ENCODE results near the gene GRIP2.

Gene GRIP2

DNA sequence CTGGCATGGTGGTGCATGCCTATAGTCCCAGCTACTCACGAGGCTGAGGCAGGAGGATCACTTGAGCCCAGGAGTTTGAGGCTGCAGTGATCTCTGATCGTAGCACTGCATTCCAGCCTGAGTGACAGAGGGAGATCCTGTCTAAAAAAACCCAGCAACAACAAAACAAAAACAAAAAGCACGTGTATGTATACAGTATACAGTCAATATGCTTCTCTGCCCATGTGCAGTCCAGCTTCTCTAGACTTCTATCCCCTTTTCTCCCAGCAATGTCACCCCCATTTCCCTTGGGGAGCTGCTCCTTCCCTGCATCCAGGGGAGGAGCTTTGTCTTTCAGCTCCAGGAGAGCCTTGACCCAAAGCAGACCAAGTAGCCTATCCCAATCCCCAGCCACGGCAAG, 20.0 kb upstream of the GRIP2 start:
- intact Hi-C loops (cut with DNase I; ENCODE audit: low total_unique reads) = no loop called here
- Histone ChIP-seq H3K4me3 (no peak overlapping the region), H3K4me1 (peaks cover 0 to 11% (median 2%) of the 10 kb centered on the region in 4 donors), H3K36me3 (no peaks in the 10 kb centered on the region), H3K9me3 (no peaks in the 10 kb centered on the region), H3K27me3 (peaks cover 0 to 49% of the 10 kb centered on the region in 2 donors), H3K27ac (no peak overlapping the region)
- TF ChIP-seq, protein P1, sequence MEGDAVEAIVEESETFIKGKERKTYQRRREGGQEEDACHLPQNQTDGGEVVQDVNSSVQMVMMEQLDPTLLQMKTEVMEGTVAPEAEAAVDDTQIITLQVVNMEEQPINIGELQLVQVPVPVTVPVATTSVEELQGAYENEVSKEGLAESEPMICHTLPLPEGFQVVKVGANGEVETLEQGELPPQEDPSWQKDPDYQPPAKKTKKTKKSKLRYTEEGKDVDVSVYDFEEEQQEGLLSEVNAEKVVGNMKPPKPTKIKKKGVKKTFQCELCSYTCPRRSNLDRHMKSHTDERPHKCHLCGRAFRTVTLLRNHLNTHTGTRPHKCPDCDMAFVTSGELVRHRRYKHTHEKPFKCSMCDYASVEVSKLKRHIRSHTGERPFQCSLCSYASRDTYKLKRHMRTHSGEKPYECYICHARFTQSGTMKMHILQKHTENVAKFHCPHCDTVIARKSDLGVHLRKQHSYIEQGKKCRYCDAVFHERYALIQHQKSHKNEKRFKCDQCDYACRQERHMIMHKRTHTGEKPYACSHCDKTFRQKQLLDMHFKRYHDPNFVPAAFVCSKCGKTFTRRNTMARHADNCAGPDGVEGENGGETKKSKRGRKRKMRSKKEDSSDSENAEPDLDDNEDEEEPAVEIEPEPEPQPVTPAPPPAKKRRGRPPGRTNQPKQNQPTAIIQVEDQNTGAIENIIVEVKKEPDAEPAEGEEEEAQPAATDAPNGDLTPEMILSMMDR (IDR thresholded peaks at IDR 0.05) = no peak
- DNase-seq = no peak

DNA sequence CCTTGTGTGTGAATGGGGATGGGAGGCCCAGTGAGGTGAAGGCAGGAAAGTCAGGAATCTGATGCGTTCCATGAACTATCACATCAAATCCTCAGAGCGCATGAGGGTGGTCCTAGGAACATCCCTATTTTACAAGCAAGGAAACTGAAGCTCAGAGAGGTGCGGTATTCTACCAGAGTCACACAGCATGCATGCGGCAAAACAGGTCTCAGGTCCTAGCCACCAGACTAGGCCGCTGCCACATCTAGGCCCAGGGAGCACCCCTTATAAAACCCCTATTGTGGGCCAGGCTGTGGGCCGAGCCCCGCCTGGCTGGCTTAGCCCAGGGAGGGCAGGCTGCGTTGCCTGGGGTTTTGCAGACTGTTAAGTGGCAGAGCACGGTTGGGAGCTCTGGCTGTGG, 17.9 kb upstream of the GRIP2 start:
- Histone ChIP-seq H3K4me3 (no peak overlapping the region), H3K27ac (no peak overlapping the region), H3K36me3 (no peaks in the 10 kb centered on the region), H3K9me3 (no peaks in the 10 kb centered on the region), H3K27me3 (peaks cover 0 to 41% of the 10 kb centered on the region in 2 donors), H3K4me1 (peaks cover 0 to 13% (median 2%) of the 10 kb centered on the region in 4 donors)
- TF ChIP-seq, protein P1 (IDR thresholded peaks at IDR 0.05) = no peak
- intact Hi-C loops (cut with DNase I; ENCODE audit: low total_unique reads) = no loop called here
- no peak for DNase-seq

DNA sequence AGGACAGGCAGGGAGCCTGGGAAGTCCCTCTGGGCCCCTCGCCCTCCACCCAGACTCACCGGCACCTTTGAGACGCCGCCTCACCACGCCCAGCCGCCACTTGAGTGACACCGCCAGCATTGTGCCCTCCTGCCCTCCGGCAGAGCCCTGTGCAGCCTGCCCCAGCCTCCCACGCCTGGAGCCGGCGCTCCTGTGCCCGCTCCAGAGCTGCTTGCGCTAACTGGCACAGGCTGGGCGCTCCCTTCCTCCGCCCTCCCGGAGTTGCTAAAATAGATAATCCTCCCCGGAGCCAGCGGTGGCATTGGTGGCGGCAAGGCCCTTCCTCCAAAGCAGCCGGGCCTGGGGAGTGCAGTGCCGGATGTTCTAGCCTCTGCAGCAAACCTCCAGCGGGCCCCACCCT, 15.7 kb upstream of the GRIP2 start:
- H3K27me3 ChIP-seq = peaks cover 0 to 42% of the 10 kb centered on the region in 2 donors
- no peak overlapping the region for H3K4me3 ChIP-seq

DNA sequence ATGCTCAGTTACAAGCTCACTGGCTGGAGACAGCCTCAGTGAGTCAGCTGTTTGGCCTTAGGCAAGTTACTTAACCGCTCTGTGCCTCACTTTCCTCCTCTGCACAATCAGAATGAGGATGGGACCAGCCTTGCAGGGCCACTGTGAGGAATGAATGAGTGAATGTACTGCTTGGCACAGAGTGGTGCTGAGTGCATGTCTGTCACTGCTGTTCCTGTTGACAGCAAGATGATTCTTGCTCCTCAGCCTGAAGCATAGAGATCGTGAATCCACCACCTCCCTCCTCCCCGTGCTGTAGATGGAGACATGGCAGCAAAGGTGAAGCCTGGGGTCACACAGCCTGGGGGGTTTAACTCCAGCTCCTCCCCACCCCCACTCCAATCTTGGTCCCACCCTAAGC, 14.6 kb upstream of the GRIP2 start:
- peaks cover 0 to 13% (median 2%) of the 10 kb centered on the region in 4 donors for H3K4me1 ChIP-seq
- peaks cover 0 to 53% of the 10 kb centered on the region in 2 donors for H3K27me3 ChIP-seq
- no peak overlapping the region for H3K27ac ChIP-seq
- no peak for DNase-seq
- intact Hi-C loops (cut with DNase I; ENCODE audit: low total_unique reads) = no loop called here
- no peaks in the 10 kb centered on the region for H3K9me3 ChIP-seq
- no peak overlapping the region for H3K4me3 ChIP-seq
- H3K36me3 ChIP-seq = no peaks in the 10 kb centered on the region
- TF ChIP-seq, protein P1 (IDR thresholded peaks at IDR 0.05) = no peak

More for the DNA sequence above, 15.7 kb upstream of the GRIP2 start:
- no peak for DNase-seq
- H3K27ac ChIP-seq = no peak overlapping the region
- no peaks in the 10 kb centered on the region for H3K9me3 ChIP-seq
- intact Hi-C loops (cut with DNase I; ENCODE audit: low total_unique reads) = no loop called here
- H3K36me3 ChIP-seq = no peaks in the 10 kb centered on the region
- peaks cover 0 to 13% (median 2%) of the 10 kb centered on the region in 4 donors for H3K4me1 ChIP-seq
- TF ChIP-seq, protein P1 (IDR thresholded peaks at IDR 0.05) = no peak

DNA sequence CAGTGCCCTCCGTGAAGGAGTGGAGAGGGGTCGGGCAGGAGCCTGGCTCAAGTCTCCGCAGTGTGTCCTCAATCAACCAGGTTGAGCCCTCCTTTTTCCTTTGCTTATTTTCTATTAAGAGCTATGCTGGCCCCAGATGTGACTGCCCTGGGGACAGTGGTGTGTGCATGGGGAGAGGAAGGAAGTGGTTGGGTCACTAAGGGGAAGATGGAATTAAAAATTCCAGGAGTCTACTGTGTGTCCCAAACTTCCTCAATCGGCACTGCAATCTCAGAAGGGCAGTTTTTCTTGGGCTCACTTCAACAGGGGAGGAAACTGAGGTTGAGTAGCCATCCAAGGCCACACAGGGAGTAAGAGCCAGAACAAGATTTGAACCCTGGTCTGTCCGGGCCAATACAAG, 13.7 kb upstream of the GRIP2 start:
- H3K9me3 ChIP-seq = no peaks in the 10 kb centered on the region
- intact Hi-C loops (cut with DNase I; ENCODE audit: low total_unique reads) = no loop called here
- no peak overlapping the region for H3K4me3 ChIP-seq
- H3K36me3 ChIP-seq = no peaks in the 10 kb centered on the region
- H3K4me1 ChIP-seq = peaks cover 0 to 13% (median 2%) of the 10 kb centered on the region in 4 donors
- no peak overlapping the region for H3K27ac ChIP-seq
- H3K27me3 ChIP-seq = peaks cover 0 to 59% of the 10 kb centered on the region in 2 donors
- TF ChIP-seq, protein P1 (IDR thresholded peaks at IDR 0.05) = no peak
- no peak for DNase-seq

DNA sequence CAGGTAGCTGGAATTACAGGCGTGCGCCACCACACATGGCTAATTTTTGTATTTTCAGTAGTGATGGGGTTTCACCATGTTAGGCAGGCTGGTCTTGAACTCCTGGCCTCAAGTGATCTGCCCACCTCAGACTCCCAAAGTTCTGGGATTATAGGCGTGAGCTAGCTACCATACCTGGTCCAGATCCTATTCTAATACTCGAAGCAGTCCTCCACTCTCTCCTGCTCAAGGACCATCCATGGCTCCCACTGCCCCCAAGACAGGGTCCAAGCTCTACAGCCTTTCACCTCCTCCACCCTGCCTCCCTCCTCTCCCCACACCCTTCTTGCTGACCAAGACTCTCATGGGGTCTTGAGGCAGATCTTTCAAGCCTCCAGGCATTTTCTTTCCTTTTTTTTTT, 12.6 kb upstream of the GRIP2 start:
- H3K27me3 ChIP-seq = peaks cover 0 to 58% of the 10 kb centered on the region in 2 donors
- no peak overlapping the region for H3K27ac ChIP-seq
- no peaks in the 10 kb centered on the region for H3K36me3 ChIP-seq
- intact Hi-C loops (cut with DNase I; ENCODE audit: low total_unique reads) = no loop called here
- no peak for DNase-seq
- no peak overlapping the region for H3K4me3 ChIP-seq
- peaks cover 0 to 13% (median 2%) of the 10 kb centered on the region in 4 donors for H3K4me1 ChIP-seq
- H3K9me3 ChIP-seq = no peaks in the 10 kb centered on the region
- TF ChIP-seq, protein P1 (IDR thresholded peaks at IDR 0.05) = no peak

Measured in tibial artery (tissue), 4 donors.